Upper lobe of left lung (tissue), 6 donors: ENCODE measurements around the gene NPHP3. TPM values are rescaled to one million over a fixed set of nuclear protein-coding genes. Genes with fewer than 3 reads are reported as not detected.
"Not testable (repeated sequence)": the region's sequence is repeated elsewhere in the genome, so short reads cannot be mapped to it uniquely, and the experiment has no call there.

Experiments used
- ATAC-seq, 2 donors: fragments of 200-7000 bp; cut with Tn5 transposase; one replicate each; pipeline ENCODE4 v1.9.1; 2022; ENCODE audit warnings: mild to moderate bottlenecking in 2 of 2, moderate library complexity in 2 of 2; ENCODE audit not compliant: low FRiP score in 2 of 2
- DNase-seq, 2 donors: peaks; one replicate each; pipeline ENCODE4 v3.0.0-alpha.2; 2019 to 2020
- H3K27ac ChIP-seq, 4 donors: fragments of 200-600 bp; sonication (generic); one replicate each; pipeline ENCODE4 v1.5.1; 2016 to 2019
- H3K27me3 ChIP-seq, 4 donors: fragments of 200-600 bp; sonication (generic); one replicate each; pipeline ENCODE4 v1.5.1; 2017 to 2019
- H3K36me3 ChIP-seq, 4 donors: fragments of 200-600 bp; sonication (generic); one replicate each; pipeline ENCODE4 v1.5.1; 2016 to 2019
- H3K4me1 ChIP-seq, 4 donors: fragments of 200-600 bp; sonication (generic); one replicate each; pipeline ENCODE4 v1.5.1; 2018 to 2019
- H3K4me3 ChIP-seq, 4 donors: fragments of 200-600 bp; sonication (generic); one replicate each; pipeline ENCODE4 v1.5.1; 2017 to 2019; ENCODE audit warnings: mild to moderate bottlenecking in 2 of 4, moderate library complexity in 1 of 4
- H3K9me3 ChIP-seq, 4 donors: fragments of 200-600 bp; sonication (generic); one replicate each; pipeline ENCODE4 v1.5.1; 2018 to 2019
- EP300 ChIP-seq, 4 donors: sonication (generic); formaldehyde crosslinking; IDR thresholded peaks; one replicate each; pipeline ENCODE4 v1.5.1; 2017; ENCODE audit warnings: antibody characterized with exemption in 4 of 4, control low read depth in 2 of 4
- POLR2A ChIP-seq, 4 donors: fragments of 450-650 bp; IDR thresholded peaks; one replicate each; pipeline ENCODE4 v1.5.1; 2016 to 2017; ENCODE audit warnings: antibody characterized with exemption in 4 of 4, mild to moderate bottlenecking in 2 of 4
- POLR2AphosphoS5 ChIP-seq, 2 donors: sonication (generic); formaldehyde crosslinking; IDR thresholded peaks; one replicate each; pipeline ENCODE4 v1.5.1; 2017; ENCODE audit warnings: antibody characterized with exemption in 2 of 2
- WGBS, 2 donors: methylation state at CpG; one replicate each; pipeline ENCODE4 v1.1.5; 2017 to 2018; 5-methylcytosine and 5-hydroxymethylcytosine counted together
- total RNA-seq, 6 donors: library from RNA; depleted of rRNA in 4 of 6; stranded (reverse); fragments of >200 nt in 4 of 6; gene quantifications; one replicate each; pipeline versions ENCODE4 v1.1.0 to v1.2.1, GENCODE V29; 2016 to 2021
- TF ChIP-seq, protein P1 (sequence below), 6 experiments: fragments of 450-650 bp in 4 of 6; fragments of 200-600 bp in 2 of 6; sonication (generic) in 2 of 6; IDR thresholded peaks; one replicate each; pipeline ENCODE4 v1.5.1; 2016 to 2019; ENCODE audit warnings: antibody characterized with exemption in 6 of 6
- donor health status: DM: no; HTN: no; CAD: no; lungs with moderate emphysema.
- donor health status: DM: no; HTN: yes; CAD: no; lungs with severe emphysema.

Gene NPHP3
- total RNA-seq, 6 donors from 2014 or later: 21.1 to 78.6 (median 30.7) TPM

DNA sequence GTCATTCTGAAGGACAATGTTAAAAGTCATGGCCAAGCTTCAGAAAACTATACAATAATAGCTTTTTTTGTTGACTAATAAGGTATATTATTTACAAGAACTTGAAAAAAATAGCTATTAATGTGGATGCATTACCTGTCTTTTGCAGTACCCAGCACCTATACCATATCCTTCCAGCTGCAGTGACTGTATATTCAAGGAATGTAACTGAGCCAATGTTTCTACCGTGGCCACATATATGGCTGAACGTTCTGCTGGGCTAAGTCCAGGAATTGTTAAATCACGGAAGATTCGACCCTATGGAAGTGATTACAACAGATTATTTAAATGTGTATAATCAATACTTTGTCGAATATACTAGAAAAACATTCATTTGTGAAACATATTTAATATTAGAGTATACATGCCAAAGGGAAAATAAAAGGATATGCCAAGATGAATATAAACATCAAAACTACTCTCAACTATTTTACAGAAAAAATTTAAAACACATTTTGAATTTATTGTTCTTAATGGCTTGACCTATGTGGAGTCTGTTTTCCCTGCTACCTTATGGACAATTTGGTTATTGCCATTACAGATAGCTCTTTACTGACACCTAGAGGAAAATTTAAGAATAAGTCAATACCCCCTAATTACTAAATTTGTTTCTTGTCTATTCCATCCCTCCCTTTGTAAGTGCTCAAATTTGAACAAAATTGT is 80.2 kb downstream of the NPHP3 start:
- 74 to 79% methylated on average over 5 of the region's 5 CpGs for WGBS, 2 donors
- Histone ChIP-seq H3K27me3 (no peaks in the 10 kb centered on the region), H3K4me1 (peaks cover 0 to 5% (median 0%) of the 10 kb centered on the region in 4 donors), H3K36me3 (peaks cover 0 to 17% (median 3%) of the 10 kb centered on the region in 4 donors), H3K4me3 (no peak overlapping the region), H3K9me3 (no peaks in the 10 kb centered on the region), H3K27ac (no peak overlapping the region)
- TF ChIP-seq POLR2AphosphoS5 (IDR thresholded peaks at IDR 0.05) (no peak), POLR2A (IDR thresholded peaks at IDR 0.05) (no peak), EP300 (IDR thresholded peaks at IDR 0.05) (no peak)
- TF ChIP-seq, protein P1, sequence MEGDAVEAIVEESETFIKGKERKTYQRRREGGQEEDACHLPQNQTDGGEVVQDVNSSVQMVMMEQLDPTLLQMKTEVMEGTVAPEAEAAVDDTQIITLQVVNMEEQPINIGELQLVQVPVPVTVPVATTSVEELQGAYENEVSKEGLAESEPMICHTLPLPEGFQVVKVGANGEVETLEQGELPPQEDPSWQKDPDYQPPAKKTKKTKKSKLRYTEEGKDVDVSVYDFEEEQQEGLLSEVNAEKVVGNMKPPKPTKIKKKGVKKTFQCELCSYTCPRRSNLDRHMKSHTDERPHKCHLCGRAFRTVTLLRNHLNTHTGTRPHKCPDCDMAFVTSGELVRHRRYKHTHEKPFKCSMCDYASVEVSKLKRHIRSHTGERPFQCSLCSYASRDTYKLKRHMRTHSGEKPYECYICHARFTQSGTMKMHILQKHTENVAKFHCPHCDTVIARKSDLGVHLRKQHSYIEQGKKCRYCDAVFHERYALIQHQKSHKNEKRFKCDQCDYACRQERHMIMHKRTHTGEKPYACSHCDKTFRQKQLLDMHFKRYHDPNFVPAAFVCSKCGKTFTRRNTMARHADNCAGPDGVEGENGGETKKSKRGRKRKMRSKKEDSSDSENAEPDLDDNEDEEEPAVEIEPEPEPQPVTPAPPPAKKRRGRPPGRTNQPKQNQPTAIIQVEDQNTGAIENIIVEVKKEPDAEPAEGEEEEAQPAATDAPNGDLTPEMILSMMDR (IDR thresholded peaks at IDR 0.05): peak; percentile 63 to 79 (median 70)
- ATAC-seq (peak in 1 of 2 donors; percentile 82), DNase-seq (no peak)

DNA sequence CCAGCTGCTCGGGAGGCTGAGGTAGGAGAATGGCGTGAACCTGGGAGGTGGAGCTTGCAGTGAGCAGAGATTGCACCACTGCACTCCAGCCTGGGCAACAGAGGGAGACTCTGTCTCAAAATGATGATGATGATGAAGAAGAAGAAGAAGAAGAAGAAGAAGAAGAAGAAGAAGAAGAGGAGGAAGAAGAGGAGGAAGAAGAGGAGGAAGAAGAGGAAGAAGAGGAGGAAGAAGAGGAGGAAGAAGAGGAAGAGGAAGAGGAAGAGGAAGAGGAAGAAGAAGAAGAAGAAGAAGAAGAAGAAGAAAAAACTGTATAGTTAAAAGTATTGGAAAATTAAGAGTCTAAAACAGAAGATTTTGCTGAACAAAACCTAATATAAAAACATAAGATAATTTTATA is 80.8 kb downstream of the NPHP3 start:
- H3K27me3 ChIP-seq, H3K4me3 ChIP-seq, H3K9me3 ChIP-seq, ATAC-seq, H3K27ac ChIP-seq, H3K4me1 ChIP-seq, DNase-seq: not testable (repeated sequence)
- WGBS, 2 donors: 76 to 89% methylated on average over 2 of the region's 2 CpGs
- peaks cover 0 to 17% (median 3%) of the 10 kb centered on the region in 4 donors for H3K36me3 ChIP-seq

DNA sequence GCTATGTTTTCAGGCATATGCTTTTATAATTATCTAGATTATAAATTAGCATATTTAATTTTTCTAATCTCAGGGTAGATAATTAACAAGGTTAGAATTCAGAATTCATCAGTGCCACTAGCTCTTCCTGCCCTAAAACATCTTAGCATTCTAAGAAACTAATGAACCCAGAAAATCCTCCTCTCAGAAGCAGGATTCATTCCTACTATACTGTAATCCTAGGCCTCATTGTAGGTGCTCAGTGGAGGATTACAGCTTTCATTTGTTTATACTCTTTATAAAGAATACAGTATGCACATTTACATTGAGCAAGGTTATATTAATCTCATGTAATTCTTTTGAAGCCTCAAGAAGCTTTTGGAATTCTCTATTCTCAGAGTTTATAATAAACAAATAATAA is 83.5 kb downstream of the NPHP3 start:
- Histone ChIP-seq H3K4me3 (no peak overlapping the region), H3K9me3 (no peaks in the 10 kb centered on the region), H3K27me3 (no peaks in the 10 kb centered on the region), H3K36me3 (peaks cover 0 to 22% (median 3%) of the 10 kb centered on the region in 4 donors), H3K4me1 (no peaks in the 10 kb centered on the region), H3K27ac (no peak overlapping the region)
- DNase-seq (no peak), ATAC-seq (no peak)
- TF ChIP-seq, protein P1 (IDR thresholded peaks at IDR 0.05): no peak
- TF ChIP-seq POLR2A (IDR thresholded peaks at IDR 0.05) (no peak), POLR2AphosphoS5 (IDR thresholded peaks at IDR 0.05) (no peak), EP300 (IDR thresholded peaks at IDR 0.05) (no peak)

DNA sequence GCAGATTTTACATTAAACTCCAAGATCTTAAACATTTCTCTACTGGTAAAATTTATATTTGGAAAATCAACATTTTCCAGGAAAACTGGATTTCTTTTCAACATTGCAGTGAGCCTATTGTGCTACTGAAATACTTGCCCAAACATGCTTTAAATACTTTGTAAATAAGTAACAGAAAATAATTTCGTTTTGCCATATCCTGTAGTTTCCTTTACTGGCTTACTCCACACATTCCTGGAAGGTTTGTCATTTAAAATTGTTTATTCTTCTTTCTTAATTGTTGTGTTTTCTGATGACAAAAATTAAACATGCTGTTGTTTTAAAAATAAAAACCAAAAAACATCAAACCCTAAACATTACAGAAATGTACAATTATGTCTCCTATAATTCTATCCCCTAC is 84.6 kb downstream of the NPHP3 start:
- Histone ChIP-seq H3K36me3 (peaks cover 0 to 22% (median 3%) of the 10 kb centered on the region in 4 donors), H3K27me3 (no peaks in the 10 kb centered on the region), H3K4me3 (no peak overlapping the region), H3K4me1 (no peaks in the 10 kb centered on the region), H3K9me3 (no peaks in the 10 kb centered on the region), H3K27ac (no peak overlapping the region)
- DNase-seq (no peak), ATAC-seq (no peak)
- TF ChIP-seq POLR2AphosphoS5 (IDR thresholded peaks at IDR 0.05): no peak
- no peak for TF ChIP-seq POLR2A (IDR thresholded peaks at IDR 0.05)
- TF ChIP-seq, protein P1 (IDR thresholded peaks at IDR 0.05): no peak
- TF ChIP-seq EP300 (IDR thresholded peaks at IDR 0.05): no peak
- 25 to 39% methylated on average over 1 of the region's 1 CpG for WGBS, 2 donors

DNA sequence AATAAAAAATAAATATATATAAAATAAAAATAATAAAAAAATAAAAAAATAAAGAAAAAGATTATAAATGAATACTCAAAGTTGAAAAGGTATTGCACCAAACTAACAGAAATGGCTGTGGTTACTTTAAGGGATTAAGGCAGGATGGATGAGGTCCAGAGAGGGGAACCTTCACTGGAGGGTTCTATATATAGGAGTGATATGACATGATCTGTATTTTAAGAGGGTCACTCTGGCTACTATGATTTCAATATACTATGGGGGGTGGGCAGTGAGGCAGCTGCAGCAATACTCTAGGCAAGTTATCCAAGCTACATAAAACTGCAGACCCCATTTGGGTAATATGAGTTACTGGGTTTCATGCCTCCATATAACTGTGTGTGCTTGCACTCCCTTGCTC is 87.2 kb downstream of the NPHP3 start:
- DNase-seq (no peak), ATAC-seq (no peak)
- no peak overlapping the region for H3K4me3 ChIP-seq
- peaks cover 0 to 31% (median 1%) of the 10 kb centered on the region in 4 donors for H3K36me3 ChIP-seq
- no peaks in the 10 kb centered on the region for H3K27me3 ChIP-seq
- no peaks in the 10 kb centered on the region for H3K9me3 ChIP-seq
- no peak for TF ChIP-seq POLR2AphosphoS5 (IDR thresholded peaks at IDR 0.05)
- TF ChIP-seq EP300 (IDR thresholded peaks at IDR 0.05): no peak
- TF ChIP-seq, protein P1 (IDR thresholded peaks at IDR 0.05): no peak
- TF ChIP-seq POLR2A (IDR thresholded peaks at IDR 0.05): no peak
- H3K4me1 ChIP-seq: no peaks in the 10 kb centered on the region
- H3K27ac ChIP-seq: no peak overlapping the region

Other genes starting within 250 kb of the NPHP3 start
- 1 to 10 TPM in 5 of 6 donors, not detected in 1; 3.7 to 8.5 (median 7.2) TPM for gene ACKR4, start 125.1 kb downstream of the NPHP3 start, total RNA-seq
- 10 to 100 TPM; 15.8 to 50.3 (median 19.5) TPM for gene ACAD11, start 62.6 kb downstream of the NPHP3 start, total RNA-seq
- gene UBA5, start 62.1 kb downstream of the NPHP3 start, total RNA-seq: 10 to 100 TPM; 29.4 to 69.1 (median 41.1) TPM